ENCODE measurements around the gene ZNF598. TPM values are rescaled to one million over a fixed set of nuclear protein-coding genes. Genes with fewer than 3 reads are reported as not detected.

ZNF598 gene
- total and polyA plus RNA-seq, 10 of the 15 experiments (the other 5 are each of a cell fraction or from before 2014, with no cell fraction given), result 0.08 to 74.0 (median 14.4) TPM

GRCh38 chr16:1991135-1991551, 18.5 kb downstream of the ZNF598 start (continued):
- TF ChIP-seq ZNF384 (IDR thresholded peaks at IDR 0.05; ENCODE audit: borderline replicate concordance, low read depth, low read length), result no peak
- TF ChIP-seq CBX5 (IDR thresholded peaks at IDR 0.05; ENCODE audit: low read depth), result no peak
- no peak for TF ChIP-seq TBL1XR1 (IDR thresholded peaks at IDR 0.05; ENCODE audit: low read depth, low read length)
- TF ChIP-seq, protein P1, sequence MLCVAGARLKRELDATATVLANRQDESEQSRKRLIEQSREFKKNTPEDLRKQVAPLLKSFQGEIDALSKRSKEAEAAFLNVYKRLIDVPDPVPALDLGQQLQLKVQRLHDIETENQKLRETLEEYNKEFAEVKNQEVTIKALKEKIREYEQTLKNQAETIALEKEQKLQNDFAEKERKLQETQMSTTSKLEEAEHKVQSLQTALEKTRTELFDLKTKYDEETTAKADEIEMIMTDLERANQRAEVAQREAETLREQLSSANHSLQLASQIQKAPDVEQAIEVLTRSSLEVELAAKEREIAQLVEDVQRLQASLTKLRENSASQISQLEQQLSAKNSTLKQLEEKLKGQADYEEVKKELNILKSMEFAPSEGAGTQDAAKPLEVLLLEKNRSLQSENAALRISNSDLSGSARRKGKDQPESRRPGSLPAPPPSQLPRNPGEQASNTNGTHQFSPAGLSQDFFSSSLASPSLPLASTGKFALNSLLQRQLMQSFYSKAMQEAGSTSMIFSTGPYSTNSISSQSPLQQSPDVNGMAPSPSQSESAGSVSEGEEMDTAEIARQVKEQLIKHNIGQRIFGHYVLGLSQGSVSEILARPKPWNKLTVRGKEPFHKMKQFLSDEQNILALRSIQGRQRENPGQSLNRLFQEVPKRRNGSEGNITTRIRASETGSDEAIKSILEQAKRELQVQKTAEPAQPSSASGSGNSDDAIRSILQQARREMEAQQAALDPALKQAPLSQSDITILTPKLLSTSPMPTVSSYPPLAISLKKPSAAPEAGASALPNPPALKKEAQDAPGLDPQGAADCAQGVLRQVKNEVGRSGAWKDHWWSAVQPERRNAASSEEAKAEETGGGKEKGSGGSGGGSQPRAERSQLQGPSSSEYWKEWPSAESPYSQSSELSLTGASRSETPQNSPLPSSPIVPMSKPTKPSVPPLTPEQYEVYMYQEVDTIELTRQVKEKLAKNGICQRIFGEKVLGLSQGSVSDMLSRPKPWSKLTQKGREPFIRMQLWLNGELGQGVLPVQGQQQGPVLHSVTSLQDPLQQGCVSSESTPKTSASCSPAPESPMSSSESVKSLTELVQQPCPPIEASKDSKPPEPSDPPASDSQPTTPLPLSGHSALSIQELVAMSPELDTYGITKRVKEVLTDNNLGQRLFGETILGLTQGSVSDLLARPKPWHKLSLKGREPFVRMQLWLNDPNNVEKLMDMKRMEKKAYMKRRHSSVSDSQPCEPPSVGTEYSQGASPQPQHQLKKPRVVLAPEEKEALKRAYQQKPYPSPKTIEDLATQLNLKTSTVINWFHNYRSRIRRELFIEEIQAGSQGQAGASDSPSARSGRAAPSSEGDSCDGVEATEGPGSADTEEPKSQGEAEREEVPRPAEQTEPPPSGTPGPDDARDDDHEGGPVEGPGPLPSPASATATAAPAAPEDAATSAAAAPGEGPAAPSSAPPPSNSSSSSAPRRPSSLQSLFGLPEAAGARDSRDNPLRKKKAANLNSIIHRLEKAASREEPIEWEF (IDR thresholded peaks at IDR 0.05; ENCODE audit: insufficient replicate concordance, low read depth, low read length), result no peak
- no peak for TF ChIP-seq SREBF1 (IDR thresholded peaks at IDR 0.05; ENCODE audit: low read length)
- peak; percentile 40; the same call in 1 of the 2 replicates for TF ChIP-seq IKZF1 (conservative IDR thresholded peaks at IDR 0.05)
- TF ChIP-seq MYB (IDR thresholded peaks at IDR 0.05; ENCODE audit: borderline replicate concordance, low read depth, low read length), result no peak
- TF ChIP-seq ZNF622 (IDR thresholded peaks at IDR 0.05), result no peak
- TF ChIP-seq MEF2A (IDR thresholded peaks at IDR 0.05; ENCODE audit: insufficient read depth, low read depth, low read length), result no peak
- TF ChIP-seq BHLHE40 (IDR thresholded peaks at IDR 0.05; ENCODE audit: borderline replicate concordance in 1 of 2, low read depth in 2 of 2, low read length in 1 of 2), result peak; percentile 96 to 97
- no peak for TF ChIP-seq BRCA1 (IDR thresholded peaks at IDR 0.05; ENCODE audit: low read depth, low read length)
- TF ChIP-seq, protein P2, sequence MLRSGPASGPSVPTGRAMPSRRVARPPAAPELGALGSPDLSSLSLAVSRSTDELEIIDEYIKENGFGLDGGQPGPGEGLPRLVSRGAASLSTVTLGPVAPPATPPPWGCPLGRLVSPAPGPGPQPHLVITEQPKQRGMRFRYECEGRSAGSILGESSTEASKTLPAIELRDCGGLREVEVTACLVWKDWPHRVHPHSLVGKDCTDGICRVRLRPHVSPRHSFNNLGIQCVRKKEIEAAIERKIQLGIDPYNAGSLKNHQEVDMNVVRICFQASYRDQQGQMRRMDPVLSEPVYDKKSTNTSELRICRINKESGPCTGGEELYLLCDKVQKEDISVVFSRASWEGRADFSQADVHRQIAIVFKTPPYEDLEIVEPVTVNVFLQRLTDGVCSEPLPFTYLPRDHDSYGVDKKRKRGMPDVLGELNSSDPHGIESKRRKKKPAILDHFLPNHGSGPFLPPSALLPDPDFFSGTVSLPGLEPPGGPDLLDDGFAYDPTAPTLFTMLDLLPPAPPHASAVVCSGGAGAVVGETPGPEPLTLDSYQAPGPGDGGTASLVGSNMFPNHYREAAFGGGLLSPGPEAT (IDR thresholded peaks at IDR 0.05; ENCODE audit: low read depth), result 0 out of 2 replicates have a peak, but pooled peaks have one; percentile 0
- TF ChIP-seq, protein P3, sequence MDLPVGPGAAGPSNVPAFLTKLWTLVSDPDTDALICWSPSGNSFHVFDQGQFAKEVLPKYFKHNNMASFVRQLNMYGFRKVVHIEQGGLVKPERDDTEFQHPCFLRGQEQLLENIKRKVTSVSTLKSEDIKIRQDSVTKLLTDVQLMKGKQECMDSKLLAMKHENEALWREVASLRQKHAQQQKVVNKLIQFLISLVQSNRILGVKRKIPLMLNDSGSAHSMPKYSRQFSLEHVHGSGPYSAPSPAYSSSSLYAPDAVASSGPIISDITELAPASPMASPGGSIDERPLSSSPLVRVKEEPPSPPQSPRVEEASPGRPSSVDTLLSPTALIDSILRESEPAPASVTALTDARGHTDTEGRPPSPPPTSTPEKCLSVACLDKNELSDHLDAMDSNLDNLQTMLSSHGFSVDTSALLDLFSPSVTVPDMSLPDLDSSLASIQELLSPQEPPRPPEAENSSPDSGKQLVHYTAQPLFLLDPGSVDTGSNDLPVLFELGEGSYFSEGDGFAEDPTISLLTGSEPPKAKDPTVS (IDR thresholded peaks at IDR 0.05; ENCODE audit: low read depth, low read length), result no peak
- no peak for TF ChIP-seq MYC (IDR thresholded peaks at IDR 0.05; ENCODE audit: insufficient read depth, insufficient read length, insufficient replicate concordance, low read length, severe bottlenecking)
- TF ChIP-seq BCL11A (IDR thresholded peaks at IDR 0.05; ENCODE audit: low read depth, low read length), result no peak
- TF ChIP-seq SUZ12 (IDR thresholded peaks at IDR 0.05; ENCODE audit: unreplicated experiment), result no peak
- TF ChIP-seq MEF2B (IDR thresholded peaks at IDR 0.05; ENCODE audit: partially characterized antibody, poor library complexity, severe bottlenecking), result peak; percentile 82
- TF ChIP-seq EED (IDR thresholded peaks at IDR 0.05; ENCODE audit: low read depth), result no peak
- TF ChIP-seq LARP7 (IDR thresholded peaks at IDR 0.05), result no peak
- no peak for TF ChIP-seq NRF1 (conservative IDR thresholded peaks at IDR 0.05; ENCODE audit: low read depth, low read length)
- TF ChIP-seq SMARCA5 (IDR thresholded peaks at IDR 0.05), result no peak
- no peak; the same call in 1 of the 2 replicates for TF ChIP-seq CREM (IDR thresholded peaks at IDR 0.05; ENCODE audit: low read depth)
- no peak for TF ChIP-seq SMAD5 (IDR thresholded peaks at IDR 0.05; ENCODE audit: low read depth)
- TF ChIP-seq EP300 (IDR thresholded peaks at IDR 0.05; ENCODE audit: borderline replicate concordance in 1 of 2, control insufficient read depth in 1 of 2, low read depth in 2 of 2, low read length in 2 of 2), result peak in 1 of 2 experiments; percentile 45; a peak in 1 of 4 replicates
